ENCODE data around the gene KNSTRN.

GRCh38 chr15:40388941-40389823 is 6.7 kb downstream of the KNSTRN start:
- TF ChIP-seq, protein P1, sequence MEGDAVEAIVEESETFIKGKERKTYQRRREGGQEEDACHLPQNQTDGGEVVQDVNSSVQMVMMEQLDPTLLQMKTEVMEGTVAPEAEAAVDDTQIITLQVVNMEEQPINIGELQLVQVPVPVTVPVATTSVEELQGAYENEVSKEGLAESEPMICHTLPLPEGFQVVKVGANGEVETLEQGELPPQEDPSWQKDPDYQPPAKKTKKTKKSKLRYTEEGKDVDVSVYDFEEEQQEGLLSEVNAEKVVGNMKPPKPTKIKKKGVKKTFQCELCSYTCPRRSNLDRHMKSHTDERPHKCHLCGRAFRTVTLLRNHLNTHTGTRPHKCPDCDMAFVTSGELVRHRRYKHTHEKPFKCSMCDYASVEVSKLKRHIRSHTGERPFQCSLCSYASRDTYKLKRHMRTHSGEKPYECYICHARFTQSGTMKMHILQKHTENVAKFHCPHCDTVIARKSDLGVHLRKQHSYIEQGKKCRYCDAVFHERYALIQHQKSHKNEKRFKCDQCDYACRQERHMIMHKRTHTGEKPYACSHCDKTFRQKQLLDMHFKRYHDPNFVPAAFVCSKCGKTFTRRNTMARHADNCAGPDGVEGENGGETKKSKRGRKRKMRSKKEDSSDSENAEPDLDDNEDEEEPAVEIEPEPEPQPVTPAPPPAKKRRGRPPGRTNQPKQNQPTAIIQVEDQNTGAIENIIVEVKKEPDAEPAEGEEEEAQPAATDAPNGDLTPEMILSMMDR (IDR thresholded peaks at IDR 0.05): no peak
- TF ChIP-seq POLR2A (IDR thresholded peaks at IDR 0.05): no peak
